ENCODE results near the gene FLT3LG.

- TF ChIP-seq CTCF (IDR thresholded peaks at IDR 0.05) = no peak
- no peak for TF ChIP-seq POLR2A (IDR thresholded peaks at IDR 0.05)
- TF ChIP-seq POLR2AphosphoS5 (IDR thresholded peaks at IDR 0.05) = no peak
- TF ChIP-seq EP300 (IDR thresholded peaks at IDR 0.05; ENCODE audit: low read depth) = no peak
Measured at GRCh38 chr19:49513746-49514118, 39.7 kb downstream of the FLT3LG start.

All from transverse colon (tissue), 4 donors.